H9 (cell line): Measurements from ENCODE around the gene GGCX. TPM values are rescaled to one million over a fixed set of nuclear protein-coding genes. Genes with fewer than 3 reads are reported as not detected.

ENCODE experiments used
- DNase-seq: peaks from one replicate; pipeline ENCODE4 v3.0.0-alpha.2; 2017
- H2AFZ ChIP-seq: one replicate; pipeline ENCODE4 v1.6.1; 2013; ENCODE audit warnings: mild to moderate bottlenecking, low read length, control low read depth, moderate library complexity
- H2AK5ac ChIP-seq: 2 replicates; pipeline ENCODE4 v1.6.1; 2013; ENCODE audit warnings: low read length, control low read depth, mixed read lengths; ENCODE audit not compliant: insufficient read length
- H2BK120ac ChIP-seq: one replicate; pipeline ENCODE4 v1.6.1; 2013; ENCODE audit warnings: low read depth, mild to moderate bottlenecking, low read length, control low read depth, inconsistent platforms; ENCODE audit not compliant: poor library complexity, severe bottlenecking
- H2BK12ac ChIP-seq: 2 replicates; pipeline ENCODE4 v1.6.1; 2013; ENCODE audit warnings: low read length, control low read depth, mixed read lengths, low read depth; ENCODE audit not compliant: insufficient read length
- H2BK15ac ChIP-seq: 2 replicates; pipeline ENCODE4 v1.6.1; 2013; ENCODE audit warnings: low read depth, low read length, control low read depth
- H2BK20ac ChIP-seq: one replicate; pipeline ENCODE4 v1.6.1; 2013; ENCODE audit warnings: low read depth, mild to moderate bottlenecking, low read length, control low read depth, inconsistent platforms; ENCODE audit not compliant: poor library complexity, severe bottlenecking
- H2BK5ac ChIP-seq: 2 replicates; pipeline ENCODE4 v1.6.1; 2013; ENCODE audit warnings: low read length, control low read depth, mixed read lengths; ENCODE audit not compliant: insufficient read length
- H3K14ac ChIP-seq: 2 replicates; pipeline ENCODE4 v1.6.1; 2013; ENCODE audit warnings: low read length, control low read depth; ENCODE audit not compliant: insufficient read depth
- H3K18ac ChIP-seq: 2 replicates; pipeline ENCODE4 v1.6.1; 2013; ENCODE audit warnings: low read depth, mild to moderate bottlenecking, mixed read lengths, low read length, control low read depth; ENCODE audit not compliant: insufficient read length
- H3K23ac ChIP-seq: 2 replicates; pipeline ENCODE4 v1.6.1; 2013; ENCODE audit warnings: low read length, control low read depth, mixed read lengths, low read depth; ENCODE audit not compliant: insufficient read length
- H3K23me2 ChIP-seq: 2 replicates; pipeline ENCODE4 v1.6.1; 2013; ENCODE audit warnings: low read depth, mild to moderate bottlenecking, mixed read lengths, low read length, control low read depth; ENCODE audit not compliant: insufficient read length, poor library complexity, severe bottlenecking
- H3K27ac ChIP-seq: 2 replicates; pipeline ENCODE4 v1.5.1; 2013; ENCODE audit warnings: low read length, control low read depth, mixed read lengths, low read depth; ENCODE audit not compliant: insufficient read length
- H3K27me3 ChIP-seq: 2 replicates; pipeline ENCODE4 v1.6.1; 2013; ENCODE audit warnings: low read length, control low read depth, inconsistent platforms; ENCODE audit not compliant: insufficient read depth
- H3K4ac ChIP-seq: 2 replicates; pipeline ENCODE4 v1.6.1; 2013; ENCODE audit warnings: low read depth, mild to moderate bottlenecking, control low read depth, inconsistent platforms, low read length, moderate library complexity
- H3K4me1 ChIP-seq: 2 replicates; pipeline ENCODE4 v1.6.1; 2013; ENCODE audit warnings: low read length, control low read depth, inconsistent platforms; ENCODE audit not compliant: insufficient read depth
- H3K4me2 ChIP-seq: 2 replicates; pipeline ENCODE4 v1.6.1; 2013; ENCODE audit warnings: low read length, control low read depth, mixed read lengths; ENCODE audit not compliant: insufficient read length, insufficient read depth
- H3K56ac ChIP-seq: 2 replicates; pipeline ENCODE4 v1.6.1; 2013; ENCODE audit warnings: low read depth, mild to moderate bottlenecking, mixed read lengths, low read length, control low read depth; ENCODE audit not compliant: insufficient read length
- H3K79me1 ChIP-seq: 2 replicates; pipeline ENCODE4 v1.6.1; 2013; ENCODE audit warnings: low read depth, mild to moderate bottlenecking, moderate library complexity, low read length, control low read depth, inconsistent platforms; ENCODE audit not compliant: insufficient read depth, poor library complexity, severe bottlenecking
- H3K79me2 ChIP-seq: 2 replicates; pipeline ENCODE4 v1.6.1; 2013; ENCODE audit warnings: low read length, control low read depth, inconsistent platforms; ENCODE audit not compliant: insufficient read depth
- H3K9ac ChIP-seq: 2 replicates; pipeline ENCODE4 v1.6.1; 2013; ENCODE audit warnings: low read length, control low read depth, mixed read lengths; ENCODE audit not compliant: insufficient read length; ENCODE audit errors: extremely low read depth
- H3K9me3 ChIP-seq: one replicate; pipeline ENCODE4 v1.6.1; 2013; ENCODE audit warnings: low read depth, low read length, inconsistent platforms; ENCODE audit not compliant: control insufficient read depth
- H3T11ph ChIP-seq: one replicate; pipeline ENCODE4 v1.6.1; 2013; ENCODE audit warnings: mild to moderate bottlenecking, low read length, control low read depth, inconsistent platforms
- H4K20me1 ChIP-seq: one replicate; pipeline ENCODE4 v1.6.1; 2013; ENCODE audit not compliant: control insufficient read depth, insufficient read length, insufficient read depth
- H4K5ac ChIP-seq: 2 replicates; pipeline ENCODE4 v1.6.1; 2013; ENCODE audit warnings: low read depth, mild to moderate bottlenecking, mixed read lengths, low read length, control low read depth; ENCODE audit not compliant: insufficient read length
- H4K8ac ChIP-seq: replicated peaks from 2 replicates; pipeline ENCODE4 v1.6.1; 2013; ENCODE audit warnings: low read length, control low read depth, mixed read lengths, low read depth; ENCODE audit not compliant: insufficient read length
- H4K91ac ChIP-seq: 2 replicates; pipeline ENCODE4 v1.6.1; 2013; ENCODE audit warnings: low read depth, mild to moderate bottlenecking, moderate library complexity, mixed read lengths, low read length, control low read depth; ENCODE audit not compliant: insufficient read length
- H3K27ac Mint-ChIP-seq, 3 experiments: 2 replicates in 2 of 3; 3 replicates in 1 of 3; pipeline ENCODE4 v1.8.0; 2020 to 2021; ENCODE audit warnings: mixed read lengths in 3 of 3, mild to moderate bottlenecking in 1 of 3, moderate library complexity in 1 of 3
- H3K27me3 Mint-ChIP-seq: 2 replicates; pipeline ENCODE4 v1.8.0; 2021; ENCODE audit warnings: low read depth, mild to moderate bottlenecking, moderate library complexity, mixed read lengths
- H3K36me3 Mint-ChIP-seq, 3 experiments: 2 replicates in 2 of 3; 3 replicates in 1 of 3; pipeline ENCODE4 v1.8.0; 2020 to 2021; ENCODE audit warnings: low read depth in 3 of 3, mixed read lengths in 3 of 3; ENCODE audit not compliant: insufficient read depth in 1 of 3
- H3K4me1 Mint-ChIP-seq, 2 experiments: 2 replicates each; pipeline ENCODE4 v1.8.0; 2020; ENCODE audit warnings: mixed read lengths in 2 of 2
- H3K4me3 Mint-ChIP-seq, 2 experiments: 2 replicates in 1 of 2; 3 replicates in 1 of 2; pipeline ENCODE4 v1.8.0; 2020 to 2021; ENCODE audit warnings: mild to moderate bottlenecking in 2 of 2, mixed read lengths in 2 of 2, moderate library complexity in 1 of 2
- H3K9me3 Mint-ChIP-seq, 2 experiments: 2 replicates in 1 of 2; 3 replicates in 1 of 2; pipeline ENCODE4 v1.8.0; 2020; ENCODE audit warnings: mild to moderate bottlenecking in 2 of 2, mixed read lengths in 2 of 2, moderate library complexity in 1 of 2
- CTCF ChIP-seq: fragments of 200-600 bp; sonication (generic); conservative IDR thresholded peaks from 3 replicates; pipeline ENCODE4 v1.8.0; 2021; ENCODE audit warnings: antibody characterized with exemption, mild to moderate bottlenecking
- WGBS: extraction: QIAGEN DNeasy Blood & Tissue Kit; methylation state at CpG from one replicate; pipeline ENCODE4 v1.1.7; 2013; ENCODE audit warnings: missing lambda C conversion rate, low lambda C conversion rate, mixed read lengths; ENCODE audit not compliant: insufficient read length; ENCODE audit errors: extremely low coverage; 5-methylcytosine and 5-hydroxymethylcytosine counted together
- total RNA-seq: library from RNA; stranded (reverse); gene quantifications from 2 replicates; pipeline ENCODE4 v1.2.1, GENCODE V29; 2021

The GGCX gene
- total RNA-seq, 1 experiment from 2014 or later: 32.9 TPM

DNA sequence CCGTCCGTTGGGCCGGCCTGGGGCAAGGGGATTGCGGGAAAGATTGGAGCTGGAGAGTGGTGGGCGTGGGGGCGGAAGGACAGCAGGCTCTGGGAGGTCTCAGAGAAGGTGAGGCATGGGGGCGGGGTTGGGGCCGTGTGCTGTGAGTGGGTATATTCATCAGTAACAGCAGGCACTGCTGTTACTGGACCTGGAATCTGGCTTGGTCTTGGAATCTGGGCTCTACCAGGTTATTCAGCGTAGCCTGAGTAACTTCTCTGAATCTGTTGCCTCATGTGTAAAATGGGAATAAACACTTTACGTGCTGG lies 34.7 kb upstream of the GGCX start:
- Histone ChIP-seq H4K8ac (no peak overlapping the region), H3K4ac (no peak overlapping the region), H2AFZ (no peak overlapping the region), H4K20me1 (no peaks in the 10 kb centered on the region), H3K9me3 (no peaks in the 10 kb centered on the region), H3K18ac (no peak overlapping the region), H3T11ph (no peak overlapping the region), H2BK15ac (no peak overlapping the region), H3K56ac (no peak overlapping the region), H2AK5ac (no peak overlapping the region), H2BK20ac (no peak overlapping the region), H3K4me1 (no peaks in the 10 kb centered on the region), H2BK120ac (no peak overlapping the region), H3K4me2 (peak overlapping the region; percentile 81), H3K79me1 (no peaks in the 10 kb centered on the region), H2BK5ac (no peak overlapping the region), H3K27me3 (no peaks in the 10 kb centered on the region), H3K23ac (no peak overlapping the region), H4K5ac (no peak overlapping the region), H2BK12ac (no peak overlapping the region), H3K23me2 (peaks cover 9% of the 10 kb centered on the region), H3K14ac (no peak overlapping the region), H3K27ac (no peak overlapping the region), H3K79me2 (no peaks in the 10 kb centered on the region), H4K91ac (no peak overlapping the region), H3K9ac (peak overlapping the region; percentile 75)
- Mint-ChIP-seq H3K4me3 (peak overlapping the region; percentile 99), H3K4me1 (peaks cover 17 to 18% of the 10 kb centered on the region in 2 experiments), H3K27me3 (peaks cover 6% of the 10 kb centered on the region), H3K36me3 (peaks cover 0 to 24% (median 21%) of the 10 kb centered on the region in 3 experiments; a peak in 5 of 7 replicates), H3K27ac (peak overlapping the region; percentile 67 to 99 (median 97); a peak in 6 of 7 replicates), H3K9me3 (no peaks in the 10 kb centered on the region)
- DNase-seq: no peak
- no peak for TF ChIP-seq CTCF
- WGBS: no CpG with 5 or more reads among the region's 10 CpGs
